Adipocyte (in vitro differentiated cells): ENCODE data around the gene SMOC1.

Source experiments
- DNase-seq: peaks from one replicate; pipeline ENCODE4 v3.0.0-alpha.2; 2015; ENCODE audit warnings: low read depth
- H3K27me3 ChIP-seq: replicated peaks from 2 replicates; pipeline ENCODE4 v1.7.0; 2013; ENCODE audit warnings: mild to moderate bottlenecking, low read length, moderate library complexity; ENCODE audit not compliant: control insufficient read depth, insufficient read depth
- H3K36me3 ChIP-seq: 2 replicates; pipeline ENCODE4 v1.7.0; 2013; ENCODE audit warnings: low read length, mild to moderate bottlenecking, moderate library complexity; ENCODE audit not compliant: control insufficient read depth, insufficient read depth, severe bottlenecking
- H3K4me1 ChIP-seq: 2 replicates; pipeline ENCODE4 v1.7.0; 2013; ENCODE audit warnings: mild to moderate bottlenecking, low read length, moderate library complexity; ENCODE audit not compliant: control insufficient read depth, insufficient read depth
- H3K4me3 ChIP-seq: 2 replicates; pipeline ENCODE4 v1.7.0; 2013; ENCODE audit warnings: mild to moderate bottlenecking, low read length, moderate library complexity
- H3K9ac ChIP-seq: 2 replicates; pipeline ENCODE4 v1.7.0; 2013; ENCODE audit warnings: mild to moderate bottlenecking, low read length, moderate library complexity
- H3K9me3 ChIP-seq: 2 replicates; pipeline ENCODE4 v1.7.0; 2013; ENCODE audit warnings: mild to moderate bottlenecking, low read length, moderate library complexity; ENCODE audit not compliant: control insufficient read depth

SMOC1 gene

DNA sequence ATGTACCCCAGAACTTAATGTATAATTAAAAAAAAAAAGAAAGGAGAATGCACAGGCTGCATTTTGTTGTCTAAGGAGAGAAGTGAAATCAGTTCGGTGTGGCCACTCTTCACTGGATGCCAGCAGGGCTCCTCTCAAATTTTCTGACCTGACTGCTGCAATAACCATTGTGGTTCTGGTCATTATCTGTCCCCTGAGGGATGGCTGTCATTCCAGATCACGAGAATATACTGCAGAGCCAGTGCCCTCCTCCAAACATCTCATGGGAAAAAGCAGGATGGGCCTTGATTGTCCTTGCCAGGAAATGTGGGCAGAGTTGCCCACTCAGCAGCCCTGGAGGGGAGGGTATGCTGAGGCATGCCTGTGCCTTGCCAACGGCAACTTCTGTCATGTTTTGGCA, 170.4 kb downstream of the SMOC1 start:
- Histone ChIP-seq H3K36me3 (no peaks in the 10 kb centered on the region), H3K9ac (no peak overlapping the region), H3K4me3 (no peak overlapping the region), H3K9me3 (no peaks in the 10 kb centered on the region), H3K27me3 (peaks cover 14% of the 10 kb centered on the region), H3K4me1 (no peaks in the 10 kb centered on the region)
- DNase-seq, result no peak

DNA sequence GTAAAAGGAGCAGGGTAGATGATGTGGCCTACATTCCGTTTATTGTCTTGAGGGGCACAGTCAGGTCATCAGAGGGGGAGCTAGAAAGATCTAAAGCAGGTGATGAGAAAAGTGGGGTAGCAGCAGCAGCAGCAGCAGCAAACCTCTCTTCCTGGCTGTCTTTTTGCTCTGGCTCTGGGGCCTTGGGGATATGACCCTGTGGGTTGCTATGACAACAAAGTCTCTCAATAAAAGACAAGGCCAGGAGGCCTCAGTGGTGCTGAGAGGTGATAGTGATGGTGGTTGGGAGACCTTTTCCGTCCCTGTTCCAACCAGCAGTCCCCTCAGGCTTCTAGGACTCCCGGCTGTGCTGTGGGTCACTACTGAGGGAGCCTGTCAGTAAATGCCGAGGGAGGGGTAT, 170.9 kb downstream of the SMOC1 start:
- no peak overlapping the region for H3K4me3 ChIP-seq
- H3K27me3 ChIP-seq, result peaks cover 14% of the 10 kb centered on the region
- H3K9me3 ChIP-seq, result no peaks in the 10 kb centered on the region
- no peak for DNase-seq
- H3K36me3 ChIP-seq, result no peaks in the 10 kb centered on the region
- no peak overlapping the region for H3K9ac ChIP-seq
- H3K4me1 ChIP-seq, result no peaks in the 10 kb centered on the region

DNA sequence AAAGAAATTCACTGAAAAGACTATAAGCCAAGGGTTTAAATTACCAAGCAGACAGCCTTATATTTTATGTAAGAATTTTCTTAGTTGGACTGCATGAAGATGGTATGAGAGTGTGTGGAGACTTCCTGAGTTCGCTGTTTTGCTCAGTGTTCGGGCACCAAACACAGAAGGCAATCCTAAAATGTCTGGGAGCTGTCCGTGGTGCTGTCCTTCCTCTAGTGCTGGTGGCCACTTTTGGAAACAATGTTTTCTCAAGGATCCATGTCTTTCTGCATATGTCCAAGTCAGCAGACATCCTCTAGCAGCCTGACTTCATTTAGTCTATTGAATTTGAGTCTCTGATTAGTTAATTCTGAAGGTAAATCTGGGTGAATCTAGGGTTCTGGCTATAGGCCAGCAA, 173.8 kb downstream of the SMOC1 start:
- Histone ChIP-seq H3K9me3 (no peaks in the 10 kb centered on the region), H3K9ac (no peak overlapping the region), H3K27me3 (peaks cover 14% of the 10 kb centered on the region), H3K36me3 (no peaks in the 10 kb centered on the region), H3K4me3 (no peak overlapping the region), H3K4me1 (no peaks in the 10 kb centered on the region)
- peak; percentile 53 for DNase-seq

DNA sequence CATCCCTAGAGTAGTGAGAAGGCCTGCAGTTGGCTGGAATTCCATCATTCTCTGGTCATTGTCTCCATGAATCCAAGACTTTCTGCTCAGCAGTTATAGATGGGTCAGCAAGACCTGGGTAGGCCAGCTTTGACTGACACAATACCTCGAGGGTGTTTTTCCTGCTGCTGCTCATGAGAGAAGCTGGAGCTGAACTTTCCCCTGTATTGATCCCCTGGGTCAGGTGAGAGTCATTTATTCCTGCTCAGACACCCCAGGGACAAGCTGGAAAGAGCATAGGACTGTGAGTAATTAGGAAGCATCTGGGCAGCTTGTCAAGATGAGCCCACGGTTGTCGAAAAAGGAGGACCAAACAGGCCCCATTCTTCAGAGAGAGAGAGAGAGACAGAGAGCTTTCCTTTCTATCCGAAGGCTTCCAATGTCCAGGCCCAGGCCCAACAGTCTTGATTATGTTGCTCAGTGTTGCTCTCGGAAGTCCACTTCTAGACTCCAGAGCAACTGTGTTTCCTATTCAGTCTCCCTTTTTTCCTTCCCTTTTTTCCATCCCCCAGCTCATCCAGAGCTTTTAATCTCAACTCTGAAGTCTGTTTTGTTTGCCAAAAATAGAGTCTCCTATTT, 178.4 kb downstream of the SMOC1 start:
- DNase-seq, result no peak
- peaks cover 14% of the 10 kb centered on the region for H3K27me3 ChIP-seq
- no peaks in the 10 kb centered on the region for H3K9me3 ChIP-seq
- no peak overlapping the region for H3K4me3 ChIP-seq
- no peaks in the 10 kb centered on the region for H3K4me1 ChIP-seq
- no peak overlapping the region for H3K9ac ChIP-seq
- no peaks in the 10 kb centered on the region for H3K36me3 ChIP-seq

DNA sequence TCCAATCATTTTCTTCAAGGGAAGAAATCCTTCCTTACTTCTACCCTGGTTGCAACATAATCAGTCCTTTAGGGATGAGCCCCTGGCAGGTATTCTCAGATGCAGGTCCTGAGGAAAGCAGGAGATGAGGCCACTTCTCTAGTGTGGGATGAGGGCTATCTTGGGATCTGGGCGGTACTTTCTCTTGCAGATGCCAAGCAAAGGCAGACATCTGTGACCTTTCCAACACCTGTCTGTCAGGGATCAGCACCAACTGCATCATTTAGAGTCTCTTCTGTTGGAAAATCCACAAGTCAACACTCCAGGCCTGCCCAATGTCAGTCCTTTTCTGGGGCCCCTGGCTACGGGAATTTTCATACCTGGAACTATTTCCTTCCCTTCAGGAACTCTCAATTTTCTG, 180.3 kb downstream of the SMOC1 start:
- no peak for DNase-seq
- no peaks in the 10 kb centered on the region for H3K36me3 ChIP-seq

DNA sequence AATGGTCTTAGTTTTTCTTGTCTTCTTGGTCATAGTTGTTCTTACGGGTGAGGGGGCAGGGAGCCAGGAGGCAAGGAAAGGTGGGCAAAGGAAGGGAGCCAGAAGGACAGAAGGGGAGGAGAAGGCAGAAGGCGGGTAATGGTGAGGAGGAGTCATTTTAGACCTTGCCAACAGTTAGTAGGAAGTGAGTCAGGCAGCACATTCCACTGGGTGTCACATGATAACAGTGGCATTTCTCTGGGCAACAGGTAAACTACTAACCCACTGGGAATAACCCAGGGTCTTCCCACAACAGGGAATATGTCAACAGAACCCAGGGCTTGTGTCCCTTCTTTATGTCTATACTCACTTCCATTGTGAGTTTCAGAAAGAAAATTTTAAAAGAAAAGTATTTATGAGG, 181.9 kb downstream of the SMOC1 start:
- Histone ChIP-seq H3K4me1 (no peaks in the 10 kb centered on the region), H3K9ac (no peak overlapping the region), H3K36me3 (no peaks in the 10 kb centered on the region), H3K9me3 (no peaks in the 10 kb centered on the region), H3K27me3 (peaks cover 36% of the 10 kb centered on the region), H3K4me3 (no peak overlapping the region)
- DNase-seq, result no peak

More for the DNA sequence above, 180.3 kb downstream of the SMOC1 start:
- Histone ChIP-seq H3K9me3 (no peaks in the 10 kb centered on the region), H3K27me3 (peaks cover 27% of the 10 kb centered on the region), H3K4me1 (no peaks in the 10 kb centered on the region), H3K9ac (no peak overlapping the region), H3K4me3 (no peak overlapping the region)

DNA sequence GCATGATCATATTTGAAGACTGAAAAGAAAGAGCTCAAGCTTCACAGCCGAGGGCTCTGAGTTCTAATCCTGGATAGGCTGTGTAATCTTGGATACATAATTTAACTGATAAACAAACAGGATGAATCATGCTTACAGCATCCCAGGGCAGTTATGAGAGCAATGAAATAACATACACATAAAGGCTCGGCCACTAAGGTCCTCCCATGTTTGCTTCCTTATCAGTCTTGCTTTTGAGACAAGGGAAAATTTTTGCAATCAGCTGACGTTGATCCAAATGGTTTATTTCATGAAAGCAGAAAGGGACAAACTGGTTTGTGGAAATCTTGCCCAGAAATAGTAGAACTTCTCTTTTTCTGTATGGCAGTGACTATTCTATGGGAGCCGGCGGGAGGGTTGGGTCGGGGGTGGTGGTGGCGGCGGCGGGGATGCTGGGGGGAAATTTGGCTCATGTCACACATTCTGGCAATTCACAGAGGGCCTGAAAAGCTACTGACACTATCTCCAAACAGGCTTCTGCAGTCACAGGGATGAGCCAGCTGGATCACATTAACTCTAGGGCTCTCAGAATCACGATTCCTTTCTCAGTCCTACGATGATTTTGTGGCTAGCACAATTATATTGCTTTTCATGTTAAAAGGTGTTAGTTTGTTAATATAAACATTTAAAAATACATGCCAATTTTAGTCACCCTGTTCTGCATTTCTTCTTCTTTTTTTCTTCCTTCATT, 185.1 kb downstream of the SMOC1 start:
- H3K9me3 ChIP-seq, result no peaks in the 10 kb centered on the region
- H3K9ac ChIP-seq, result no peak overlapping the region
- H3K4me1 ChIP-seq, result no peaks in the 10 kb centered on the region
- no peak overlapping the region for H3K4me3 ChIP-seq
- DNase-seq, result no peak
- H3K27me3 ChIP-seq, result peaks cover 28% of the 10 kb centered on the region
- no peaks in the 10 kb centered on the region for H3K36me3 ChIP-seq

DNA sequence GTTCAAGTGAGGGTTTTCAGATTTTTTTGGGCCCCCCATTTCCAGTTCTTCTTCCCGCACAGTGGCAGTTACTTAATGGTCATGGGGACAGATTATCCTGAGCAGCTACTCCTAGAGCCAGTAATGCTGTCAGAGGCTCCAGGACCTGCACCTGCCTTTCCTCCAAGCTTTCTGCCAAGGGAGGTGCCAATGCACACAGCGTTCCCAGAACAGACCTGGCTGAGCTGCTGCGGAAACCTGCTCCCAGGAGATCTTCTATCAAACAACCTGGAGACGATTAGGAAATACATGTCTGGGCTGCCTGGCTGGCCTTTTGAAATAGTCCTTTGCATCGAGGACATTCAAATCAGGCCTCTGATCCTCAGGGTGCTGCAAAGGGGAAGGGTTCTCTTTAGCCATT, 188.6 kb downstream of the SMOC1 start:
- Histone ChIP-seq H3K4me3 (no peak overlapping the region), H3K36me3 (no peaks in the 10 kb centered on the region), H3K9ac (no peak overlapping the region), H3K9me3 (no peaks in the 10 kb centered on the region), H3K4me1 (no peaks in the 10 kb centered on the region), H3K27me3 (peaks cover 36% of the 10 kb centered on the region)
- DNase-seq, result no peak

DNA sequence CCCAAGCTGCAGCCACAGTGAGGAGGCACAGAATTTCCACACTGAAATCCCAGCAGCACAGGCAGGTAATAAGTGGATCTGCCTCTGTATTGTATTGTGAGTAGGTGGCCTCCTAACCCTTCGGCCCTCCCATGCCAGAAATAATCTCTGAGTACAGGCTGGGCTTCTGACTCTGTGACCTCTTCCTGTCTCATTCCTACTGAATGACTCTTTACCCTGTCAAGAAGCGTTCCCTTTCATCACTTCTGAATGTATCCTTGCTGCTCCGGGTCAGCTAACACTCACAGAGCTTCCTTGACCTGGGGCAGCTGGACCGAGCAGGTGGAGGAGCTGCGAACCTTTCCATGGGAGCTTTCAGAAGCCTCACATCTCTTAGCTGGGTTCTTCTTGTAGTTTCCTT, 190.0 kb downstream of the SMOC1 start:
- Histone ChIP-seq H3K9me3 (no peaks in the 10 kb centered on the region), H3K9ac (no peak overlapping the region), H3K27me3 (peaks cover 33% of the 10 kb centered on the region), H3K4me3 (no peak overlapping the region), H3K36me3 (no peaks in the 10 kb centered on the region), H3K4me1 (no peaks in the 10 kb centered on the region)
- no peak for DNase-seq

DNA sequence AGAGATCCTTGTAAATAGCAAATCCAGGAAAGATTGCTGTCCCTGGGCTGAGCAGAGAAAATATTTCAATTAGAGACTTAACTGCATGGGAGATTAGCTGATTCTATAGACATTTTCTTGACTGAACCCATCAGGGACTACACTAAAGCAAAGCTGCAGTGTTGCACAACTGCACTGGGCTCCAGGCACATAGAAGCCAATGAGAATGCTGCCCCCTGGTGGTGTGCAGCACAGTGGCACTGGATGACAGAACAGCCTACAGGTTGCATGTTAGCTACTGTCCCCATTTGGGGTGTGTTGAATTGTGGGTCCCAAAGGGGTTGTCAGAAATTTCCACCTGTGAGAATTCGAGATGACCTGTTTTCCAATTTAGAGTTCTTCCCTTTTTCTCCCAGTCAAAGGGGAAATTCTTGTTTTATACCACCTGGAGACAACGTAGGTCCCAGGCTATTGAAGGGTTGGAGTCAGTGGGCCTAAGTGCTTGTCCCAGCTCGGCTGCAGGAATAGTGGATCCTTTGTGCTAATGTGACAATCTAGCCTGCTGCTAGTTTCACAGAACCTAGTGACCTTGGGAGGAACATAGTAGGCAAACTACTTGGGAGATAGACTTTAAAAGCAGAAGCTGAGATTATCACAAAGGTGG, 194.8 kb downstream of the SMOC1 start:
- DNase-seq, result peak; percentile 45
- Histone ChIP-seq H3K9me3 (no peaks in the 10 kb centered on the region), H3K9ac (no peak overlapping the region), H3K4me3 (no peak overlapping the region), H3K36me3 (no peaks in the 10 kb centered on the region), H3K4me1 (no peaks in the 10 kb centered on the region), H3K27me3 (peaks cover 43% of the 10 kb centered on the region)

DNA sequence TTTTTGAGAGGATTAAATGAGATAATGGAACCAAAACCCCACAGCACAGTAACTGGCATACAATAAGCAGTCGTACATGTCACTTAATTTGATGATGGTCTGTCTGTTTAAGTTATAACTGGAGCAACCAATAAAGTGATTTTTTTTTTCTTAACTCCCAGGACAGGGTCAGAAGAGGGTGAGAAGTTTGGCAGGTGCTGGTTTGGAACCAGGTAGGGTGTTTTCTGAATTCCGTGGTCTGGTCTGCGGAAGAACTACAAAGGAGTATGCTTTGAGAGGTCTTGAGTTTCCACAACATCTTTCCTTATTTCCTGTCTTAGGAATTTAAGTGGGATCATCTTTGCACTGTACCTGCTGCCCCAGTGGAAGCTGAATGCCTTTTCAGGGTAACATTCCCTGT, 197.8 kb downstream of the SMOC1 start:
- Histone ChIP-seq H3K4me1 (no peaks in the 10 kb centered on the region), H3K9ac (no peak overlapping the region), H3K4me3 (no peak overlapping the region), H3K9me3 (no peaks in the 10 kb centered on the region), H3K27me3 (peaks cover 45% of the 10 kb centered on the region), H3K36me3 (no peaks in the 10 kb centered on the region)
- DNase-seq, result no peak
